DOHH2 (cell line): ENCODE measurements around the gene SMAD2.
"Not testable (repeated sequence)": the region's sequence is repeated elsewhere in the genome, so short reads cannot be mapped to it uniquely, and the experiment has no call there.

Experiments used
- H3F3A ChIP-seq: fragments of 200-600 bp; sonication (generic), shearing (Covaris generic); 2 replicates; pipeline ENCODE4 v1.6.0; 2016; ENCODE audit warnings: antibody characterized with exemption, mild to moderate bottlenecking; ENCODE audit not compliant: control insufficient read depth, insufficient read depth
- H3K27ac ChIP-seq: fragments of 200-600 bp; sonication (generic); 2 replicates; pipeline ENCODE4 v1.5.1; 2014; ENCODE audit warnings: low read depth, mild to moderate bottlenecking, low read length, moderate library complexity
- H3K27me3 ChIP-seq: fragments of 200-600 bp; sonication (generic); 2 replicates; pipeline ENCODE4 v1.6.1; 2014; ENCODE audit warnings: mild to moderate bottlenecking, low read length, mixed read lengths; ENCODE audit not compliant: control insufficient read depth
- H3K36me3 ChIP-seq: fragments of 200-600 bp; sonication (generic); 2 replicates; pipeline ENCODE4 v1.6.1; 2014; ENCODE audit warnings: mild to moderate bottlenecking, low read length, moderate library complexity, mixed read lengths; ENCODE audit not compliant: control insufficient read depth
- H3K4me1 ChIP-seq: fragments of 200-600 bp; sonication (generic); 2 replicates; pipeline ENCODE4 v1.6.1; 2014; ENCODE audit warnings: mild to moderate bottlenecking, low read length, mixed read lengths; ENCODE audit not compliant: control insufficient read depth
- H3K4me2 ChIP-seq: fragments of 200-600 bp; sonication (generic); 2 replicates; pipeline ENCODE4 v1.6.0; 2014; ENCODE audit warnings: mild to moderate bottlenecking, low read length, moderate library complexity
- H3K4me3 ChIP-seq: fragments of 200-600 bp; sonication (generic); 2 replicates; pipeline ENCODE4 v1.5.1; 2014; ENCODE audit warnings: mild to moderate bottlenecking, low read length, mixed read lengths
- H3K79me2 ChIP-seq: fragments of 200-600 bp; sonication (generic); 2 replicates; pipeline ENCODE4 v1.6.1; 2014; ENCODE audit warnings: mild to moderate bottlenecking, low read length, mixed read lengths; ENCODE audit not compliant: control insufficient read depth
- H3K9me2 ChIP-seq: fragments of 200-600 bp; sonication (generic); replicated peaks from 2 replicates; pipeline ENCODE4 v1.6.1; 2014; ENCODE audit warnings: mild to moderate bottlenecking, low read length, mixed read lengths; ENCODE audit not compliant: control insufficient read depth
- H3K9me3 ChIP-seq: fragments of 200-600 bp; sonication (generic); 2 replicates; pipeline ENCODE4 v1.6.1; 2014; ENCODE audit warnings: antibody characterized with exemption, low read length, mixed read lengths; ENCODE audit not compliant: control insufficient read depth, insufficient read depth
- H4K20me1 ChIP-seq: fragments of 200-600 bp; sonication (generic); 2 replicates; pipeline ENCODE4 v1.6.0; 2014; ENCODE audit warnings: low read depth, mild to moderate bottlenecking, antibody characterized with exemption, low read length, moderate library complexity; ENCODE audit not compliant: control insufficient read depth, insufficient read depth
- EZH2phosphoT487 ChIP-seq: fragments of 200-600 bp; sonication (generic); IDR thresholded peaks from 2 replicates; pipeline ENCODE4 v1.6.1; 2017; ENCODE audit warnings: borderline replicate concordance, mild to moderate bottlenecking, antibody characterized with exemption, low read length, moderate library complexity, mixed read lengths
- TF ChIP-seq, protein P1 (sequence below): fragments of 200-600 bp; sonication (generic); IDR thresholded peaks from one replicate; pipeline ENCODE4 v1.5.1; 2014; ENCODE audit warnings: antibody characterized with exemption, mild to moderate bottlenecking, low read depth, low read length; ENCODE audit not compliant: poor library complexity, severe bottlenecking

The SMAD2 gene

DNA sequence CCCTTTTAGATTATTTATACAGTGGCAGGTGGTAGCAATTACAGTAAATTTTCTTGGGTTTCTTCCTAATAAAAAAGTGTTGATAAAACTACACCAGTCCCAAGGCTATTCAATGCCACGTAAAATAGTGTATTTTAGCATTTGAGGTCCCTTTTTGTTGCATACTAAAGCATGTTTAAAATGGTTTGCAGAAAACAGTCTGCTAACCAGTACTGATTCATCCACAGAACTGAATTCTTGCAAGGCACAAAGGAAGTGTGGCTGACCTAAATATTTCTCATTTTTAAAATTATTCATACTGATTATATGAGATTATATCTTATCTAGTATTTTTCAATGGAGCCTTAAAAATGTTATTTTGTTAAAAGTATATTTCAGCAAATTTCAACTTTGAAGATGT is 98.1 kb downstream of the SMAD2 start:
- Histone ChIP-seq H3K9me3 (no peaks in the 10 kb centered on the region), H3K36me3 (peaks cover 8% of the 10 kb centered on the region), H4K20me1 (no peaks in the 10 kb centered on the region), H3F3A (no peaks in the 10 kb centered on the region), H3K4me2 (no peak overlapping the region), H3K9me2 (no peaks in the 10 kb centered on the region), H3K4me1 (no peaks in the 10 kb centered on the region), H3K4me3 (no peak overlapping the region), H3K79me2 (no peaks in the 10 kb centered on the region), H3K27me3 (no peaks in the 10 kb centered on the region), H3K27ac (no peak overlapping the region)
- no peak for TF ChIP-seq EZH2phosphoT487

DNA sequence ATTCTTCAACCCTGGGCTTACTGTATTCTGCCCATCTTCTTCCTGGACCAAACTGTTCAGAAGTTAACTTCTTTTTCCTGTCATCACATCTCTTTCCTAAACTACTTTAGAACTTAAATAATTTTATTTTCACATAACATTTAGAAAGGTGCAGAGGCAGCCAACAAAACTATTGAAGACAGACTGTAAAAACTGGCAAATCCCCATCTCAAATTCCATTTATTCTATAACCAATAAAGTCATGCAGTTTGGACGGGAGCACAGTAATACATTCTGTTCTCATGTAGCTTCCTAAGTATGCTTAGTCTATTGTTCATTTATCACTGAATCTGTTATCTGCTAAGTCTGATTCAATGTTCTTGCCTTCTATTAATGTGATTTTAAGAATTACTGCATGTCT is 99.1 kb downstream of the SMAD2 start:
- Histone ChIP-seq H3F3A (no peaks in the 10 kb centered on the region), H3K4me2 (no peak overlapping the region), H3K36me3 (peaks cover 8% of the 10 kb centered on the region), H3K4me1 (no peaks in the 10 kb centered on the region), H4K20me1 (0 out of 2 replicates have a peak, but pooled peaks cover 3% of the 10 kb centered on the region), H3K9me3 (no peaks in the 10 kb centered on the region), H3K9me2 (no peaks in the 10 kb centered on the region), H3K27ac (no peak overlapping the region), H3K4me3 (no peak overlapping the region), H3K27me3 (no peaks in the 10 kb centered on the region), H3K79me2 (no peaks in the 10 kb centered on the region)
- TF ChIP-seq, protein P1, sequence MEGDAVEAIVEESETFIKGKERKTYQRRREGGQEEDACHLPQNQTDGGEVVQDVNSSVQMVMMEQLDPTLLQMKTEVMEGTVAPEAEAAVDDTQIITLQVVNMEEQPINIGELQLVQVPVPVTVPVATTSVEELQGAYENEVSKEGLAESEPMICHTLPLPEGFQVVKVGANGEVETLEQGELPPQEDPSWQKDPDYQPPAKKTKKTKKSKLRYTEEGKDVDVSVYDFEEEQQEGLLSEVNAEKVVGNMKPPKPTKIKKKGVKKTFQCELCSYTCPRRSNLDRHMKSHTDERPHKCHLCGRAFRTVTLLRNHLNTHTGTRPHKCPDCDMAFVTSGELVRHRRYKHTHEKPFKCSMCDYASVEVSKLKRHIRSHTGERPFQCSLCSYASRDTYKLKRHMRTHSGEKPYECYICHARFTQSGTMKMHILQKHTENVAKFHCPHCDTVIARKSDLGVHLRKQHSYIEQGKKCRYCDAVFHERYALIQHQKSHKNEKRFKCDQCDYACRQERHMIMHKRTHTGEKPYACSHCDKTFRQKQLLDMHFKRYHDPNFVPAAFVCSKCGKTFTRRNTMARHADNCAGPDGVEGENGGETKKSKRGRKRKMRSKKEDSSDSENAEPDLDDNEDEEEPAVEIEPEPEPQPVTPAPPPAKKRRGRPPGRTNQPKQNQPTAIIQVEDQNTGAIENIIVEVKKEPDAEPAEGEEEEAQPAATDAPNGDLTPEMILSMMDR: no peak
- TF ChIP-seq EZH2phosphoT487: no peak

DNA sequence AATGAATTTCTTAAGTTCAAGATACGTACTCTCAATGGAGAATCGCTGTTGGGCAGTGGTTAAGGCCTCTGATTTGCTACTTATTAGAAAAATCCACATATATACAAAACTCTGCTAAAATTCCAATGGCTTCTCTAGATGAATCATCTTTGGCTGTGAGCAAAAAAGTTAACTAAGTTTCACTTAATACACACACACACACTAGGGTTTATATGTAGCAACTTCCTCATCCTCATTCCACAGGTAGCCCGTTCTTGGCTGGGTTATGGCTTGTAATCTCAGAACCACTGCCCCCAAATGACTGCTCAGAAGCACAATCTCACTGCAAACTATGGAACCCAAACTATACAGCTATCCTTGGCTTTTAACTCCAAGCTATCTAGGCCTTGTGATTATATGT is 99.7 kb downstream of the SMAD2 start:
- Histone ChIP-seq H3K36me3 (peaks cover 8% of the 10 kb centered on the region), H4K20me1 (0 out of 2 replicates have a peak, but pooled peaks cover 3% of the 10 kb centered on the region), H3K4me2 (no peak overlapping the region), H3K4me1 (no peaks in the 10 kb centered on the region), H3K9me2 (no peaks in the 10 kb centered on the region), H3K27ac (no peak overlapping the region), H3F3A (no peaks in the 10 kb centered on the region), H3K79me2 (no peaks in the 10 kb centered on the region), H3K4me3 (no peak overlapping the region), H3K9me3 (no peaks in the 10 kb centered on the region), H3K27me3 (no peaks in the 10 kb centered on the region)
- TF ChIP-seq, protein P1: no peak
- TF ChIP-seq EZH2phosphoT487: no peak

DNA sequence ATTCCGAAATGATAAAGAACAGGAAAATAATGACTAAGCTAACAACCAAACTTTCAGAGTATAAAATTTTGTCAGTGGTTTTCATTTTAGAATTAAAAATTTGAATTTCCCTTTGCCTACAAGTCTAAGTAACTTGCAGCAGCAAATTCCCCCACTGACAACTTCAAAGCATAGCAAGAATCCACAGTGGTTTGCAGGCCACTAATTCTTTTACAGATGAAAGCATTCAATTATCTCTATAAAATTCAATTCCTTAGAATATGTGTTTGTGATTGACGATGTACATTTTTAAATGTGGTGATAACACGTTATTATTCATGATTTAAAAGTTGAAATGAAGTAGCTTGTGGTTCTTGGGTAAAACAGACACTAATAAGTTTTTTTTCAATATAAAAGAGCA is 100.6 kb downstream of the SMAD2 start:
- Histone ChIP-seq H3K79me2 (no peaks in the 10 kb centered on the region), H3K9me3 (no peaks in the 10 kb centered on the region), H3K36me3 (peaks cover 8% of the 10 kb centered on the region), H3K9me2 (no peaks in the 10 kb centered on the region), H3K4me3 (no peak overlapping the region), H3F3A (no peaks in the 10 kb centered on the region), H3K27ac (no peak overlapping the region), H4K20me1 (0 out of 2 replicates have a peak, but pooled peaks cover 3% of the 10 kb centered on the region), H3K4me1 (no peaks in the 10 kb centered on the region), H3K4me2 (no peak overlapping the region), H3K27me3 (no peaks in the 10 kb centered on the region)
- TF ChIP-seq, protein P1: no peak
- TF ChIP-seq EZH2phosphoT487: no peak

DNA sequence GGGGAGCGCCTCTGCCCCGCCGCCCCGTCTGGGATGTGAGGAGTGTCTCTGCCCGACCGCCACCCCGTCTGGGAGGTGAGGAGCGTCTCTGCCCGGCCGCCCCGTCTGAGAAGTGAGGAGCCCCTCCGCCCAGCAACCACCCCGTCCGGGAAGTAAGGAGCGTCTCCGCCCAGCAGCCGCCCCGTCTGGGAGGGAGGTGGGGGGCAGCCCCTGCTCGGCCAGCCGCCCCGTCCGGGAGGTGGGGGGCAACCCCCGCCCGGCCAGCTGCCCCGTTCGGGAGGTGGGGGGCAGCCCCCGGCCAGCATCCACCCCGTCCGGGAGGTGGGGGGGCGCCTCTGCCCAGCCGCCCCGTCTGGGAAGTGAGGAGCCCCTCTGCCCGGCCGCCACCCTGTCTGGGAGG is 102.4 kb downstream of the SMAD2 start:
- not testable (repeated sequence) for H4K20me1 ChIP-seq, H3K36me3 ChIP-seq

More for the DNA sequence above, 102.4 kb downstream of the SMAD2 start:
- not testable (repeated sequence) for H3F3A ChIP-seq, H3K9me3 ChIP-seq, H3K27ac ChIP-seq, H3K4me2 ChIP-seq, H3K79me2 ChIP-seq, H3K4me1 ChIP-seq, H3K9me2 ChIP-seq, H3K4me3 ChIP-seq, H3K27me3 ChIP-seq
